ELR (cell line): Measurements from ENCODE around the gene ANKRD31.
A peak's percentile ranks its signal among the peaks of the same experiment; 100 is the strongest.

Source experiments
- DNase-seq: peaks from one replicate; pipeline ENCODE4 v3.0.0-alpha.2; 2015; ENCODE audit warnings: low read depth

The ANKRD31 gene

DNA sequence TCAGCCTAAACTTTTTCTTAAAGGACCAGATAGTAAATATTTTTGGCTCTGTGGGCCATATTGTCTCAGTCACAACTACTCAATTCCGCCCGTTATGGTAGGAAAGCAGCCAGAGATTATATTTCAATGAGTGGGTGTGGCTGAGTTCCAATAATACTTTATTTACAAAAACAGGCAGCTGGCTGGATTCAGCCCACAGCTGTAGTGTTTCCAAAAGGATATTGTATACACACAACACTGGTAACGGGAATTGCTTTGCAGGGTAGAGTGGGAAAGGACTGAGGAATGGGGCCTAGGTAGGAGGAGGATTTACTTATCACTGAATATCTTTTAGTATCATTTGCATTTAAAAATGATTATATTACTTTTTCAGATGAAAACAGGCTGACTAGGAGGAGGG, 205.3 kb downstream of the ANKRD31 start:
- DNase-seq = no peak

DNA sequence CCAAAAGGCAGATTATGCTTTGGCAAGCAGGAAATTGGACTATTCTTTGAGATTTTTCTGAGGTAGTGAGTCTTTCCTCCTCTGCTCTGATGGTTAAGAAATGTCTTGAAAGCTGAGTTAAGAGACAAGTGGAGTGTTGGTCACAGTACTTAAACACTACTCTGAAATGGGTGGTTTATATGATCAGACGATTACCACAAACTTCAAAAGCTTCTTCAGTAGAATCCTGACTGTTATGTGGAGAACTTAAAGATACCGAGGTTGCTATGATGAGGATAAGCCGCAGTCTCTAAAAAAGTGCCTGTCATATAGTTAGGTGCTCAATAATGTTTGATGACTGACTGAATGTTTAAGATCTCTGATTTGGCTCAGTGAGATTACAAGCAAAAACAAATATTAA, 208.6 kb downstream of the ANKRD31 start:
- no peak for DNase-seq

DNA sequence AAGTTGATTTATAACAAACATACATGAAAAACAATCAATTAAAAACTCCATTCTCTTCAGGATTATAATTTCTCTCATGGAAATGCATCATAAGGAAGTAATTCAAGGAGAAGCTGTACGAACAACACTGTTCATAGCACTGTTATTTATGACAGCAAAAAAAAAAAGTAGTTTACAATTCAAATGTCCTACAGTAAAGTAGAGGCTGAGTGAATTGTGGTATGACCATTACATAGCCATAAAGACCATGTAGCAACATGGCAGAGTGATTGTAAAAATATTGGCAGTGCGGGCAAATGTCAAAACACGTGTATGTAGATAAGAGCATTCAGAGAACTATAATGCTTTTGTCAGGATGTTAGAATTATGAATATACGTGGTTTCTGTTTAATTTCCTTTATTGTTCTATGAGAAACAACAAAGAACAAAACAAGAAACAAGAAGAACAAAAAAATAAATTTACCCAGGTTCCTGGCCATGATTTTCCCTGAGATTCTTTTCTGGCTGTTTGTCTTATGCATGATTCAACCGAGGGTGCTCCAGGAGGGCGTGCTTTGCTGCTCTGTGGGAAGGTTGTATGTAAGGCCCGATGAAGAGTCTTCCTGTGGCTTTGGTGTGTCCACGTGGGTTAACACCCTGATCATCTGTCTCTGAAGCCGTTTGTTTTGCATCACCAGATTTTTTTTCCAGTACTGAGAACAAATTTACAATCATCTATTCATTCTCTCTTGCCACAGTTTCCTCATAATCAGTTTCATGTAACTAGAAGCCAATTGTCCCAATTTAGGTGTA, 213.1 kb downstream of the ANKRD31 start:
- DNase-seq = no peak

- no peak for DNase-seq
Observed at GRCh38 chr5:75021800-75022199, 214.9 kb downstream of the ANKRD31 start.

GRCh38 chr5:75021219-75021618, 215.5 kb downstream of the ANKRD31 start:
- no peak for DNase-seq

DNA sequence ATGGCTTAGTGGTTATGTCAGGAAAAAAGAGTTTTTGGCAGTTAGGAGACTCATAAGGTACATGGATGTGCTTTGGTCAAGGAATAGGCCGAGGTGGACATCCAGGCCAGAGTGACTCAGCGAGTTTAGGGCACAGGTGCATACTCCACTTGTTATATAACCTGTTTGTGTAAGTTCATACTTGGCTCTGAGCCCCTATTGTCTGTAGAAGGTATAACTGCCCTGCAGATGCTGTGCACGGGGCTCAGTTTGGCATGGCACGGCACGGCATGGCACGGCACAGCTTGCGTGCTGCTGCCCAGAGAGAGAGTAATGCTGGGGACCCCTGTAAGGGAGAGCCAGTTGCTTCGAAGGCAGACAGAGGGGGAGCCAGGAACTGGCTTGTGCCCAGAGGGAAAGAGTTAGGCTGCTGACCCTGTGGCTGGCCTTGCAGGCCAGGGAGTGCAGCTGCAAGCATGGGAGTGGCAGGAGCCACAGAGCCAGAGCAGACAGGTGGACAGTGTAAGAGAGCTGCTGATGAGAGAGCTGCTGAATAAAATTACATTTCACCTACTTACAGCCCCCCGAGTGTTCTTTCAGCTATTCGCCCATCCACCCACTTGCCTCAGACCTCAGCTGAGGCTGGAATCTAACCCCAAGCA, 216.5 kb downstream of the ANKRD31 start:
- DNase-seq = no peak

- peak; percentile 17 for DNase-seq
Observed at GRCh38 chr5:75018805-75019587, 217.7 kb downstream of the ANKRD31 start.
